ENCODE results near the gene TMA7B. TPM values are rescaled to one million over a fixed set of nuclear protein-coding genes. Genes with fewer than 3 reads are reported as not detected.

Gene TMA7B
- polyA plus RNA-seq, 1 donor, result 0.10 TPM

DNA sequence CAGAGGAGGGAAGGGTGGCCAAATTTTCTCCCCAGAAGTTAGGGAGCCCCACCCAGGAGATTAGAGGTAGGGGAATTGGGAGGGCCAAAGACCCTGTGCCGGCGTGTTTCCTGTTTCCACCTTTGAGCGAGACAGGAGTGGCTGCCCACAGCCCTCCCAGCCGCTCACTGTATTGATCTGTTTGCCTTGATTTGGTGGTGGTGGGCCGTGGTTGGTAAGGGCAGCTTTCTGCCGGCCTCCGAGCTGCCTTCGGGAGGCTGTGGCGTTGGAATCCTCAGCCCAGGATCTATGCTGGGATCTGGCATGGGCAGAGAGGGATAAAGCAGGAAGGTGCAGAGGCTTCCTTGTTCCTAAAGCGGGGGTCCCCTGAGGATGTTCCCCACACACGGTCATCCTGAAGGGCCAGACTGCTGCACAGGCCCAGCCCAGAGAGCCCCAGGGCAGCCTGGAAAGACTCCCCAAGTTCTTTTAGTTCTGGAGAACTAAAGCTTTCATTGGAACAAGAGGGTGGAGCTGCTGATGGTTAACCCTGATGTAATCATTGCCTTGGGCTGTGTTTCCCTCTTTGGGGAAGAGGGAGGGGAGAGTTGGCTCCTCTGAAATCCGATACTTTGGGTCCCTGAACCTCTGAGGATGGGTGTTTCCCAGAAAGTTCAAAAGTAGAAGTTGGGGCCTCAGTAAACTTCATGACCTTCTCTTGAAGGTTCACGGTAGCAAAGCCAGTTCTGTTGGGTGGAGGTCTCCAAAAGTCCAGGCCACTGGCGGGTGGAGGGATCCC lies 41.8 kb downstream of the TMA7B start:
- no peak for DNase-seq

DNA sequence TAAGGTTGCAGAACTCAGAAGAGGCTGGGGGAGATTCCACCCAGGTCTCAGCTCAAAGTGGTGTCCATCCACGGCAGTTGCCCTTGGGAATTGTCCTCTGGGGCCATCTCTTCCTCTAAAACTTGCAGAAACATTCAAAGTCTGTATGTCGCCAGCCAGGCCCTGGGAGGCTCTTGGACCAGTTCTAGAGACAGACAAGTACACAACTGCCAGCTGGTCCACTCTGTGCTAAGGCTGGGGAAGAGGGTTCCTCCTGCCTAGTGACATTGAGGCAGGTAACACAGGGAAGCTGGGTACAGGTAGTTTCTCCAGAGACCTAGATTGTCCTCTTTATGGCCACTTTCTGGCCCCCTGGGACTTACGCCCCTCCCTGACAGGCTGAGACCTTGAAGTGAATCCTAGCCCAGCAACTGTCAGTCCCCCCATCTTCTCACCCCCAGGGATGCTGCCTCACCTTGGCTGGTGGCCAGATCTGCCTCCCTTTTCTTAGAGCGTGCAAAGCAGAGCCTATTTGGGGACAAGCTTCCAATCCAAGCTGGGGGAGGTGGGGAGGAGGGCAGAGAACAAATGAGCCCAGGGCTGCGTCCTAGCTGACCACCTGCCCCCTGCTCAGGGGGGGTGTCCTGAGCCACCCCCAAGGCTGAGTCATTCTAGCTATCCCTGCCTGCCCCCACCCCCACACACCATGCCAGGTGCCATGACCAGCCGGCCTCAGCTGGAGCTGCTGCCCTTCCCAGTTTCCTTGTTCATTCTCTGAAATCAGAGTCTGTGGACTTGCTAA lies 42.9 kb downstream of the TMA7B start:
- DNase-seq, result no peak

DNA sequence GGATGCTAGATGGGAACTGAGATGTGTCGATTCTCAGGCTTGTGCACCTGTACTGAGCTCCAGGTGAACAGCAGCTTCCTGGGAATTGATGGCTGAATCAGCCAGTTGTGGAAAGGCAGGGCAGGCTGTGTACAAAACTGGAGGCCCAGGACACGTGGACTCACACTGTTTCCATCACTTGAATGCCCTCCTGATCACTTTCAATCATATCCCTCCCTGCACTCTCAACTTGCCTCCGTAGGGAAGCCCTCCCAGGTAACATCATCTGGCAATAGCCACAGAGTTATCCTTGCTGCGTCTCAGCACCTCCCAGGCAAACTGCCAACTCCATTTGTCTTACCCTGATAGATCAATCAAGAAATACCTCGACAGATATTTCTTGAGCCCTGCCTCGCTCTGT lies 44.6 kb downstream of the TMA7B start:
- DNase-seq, result no peak

DNA sequence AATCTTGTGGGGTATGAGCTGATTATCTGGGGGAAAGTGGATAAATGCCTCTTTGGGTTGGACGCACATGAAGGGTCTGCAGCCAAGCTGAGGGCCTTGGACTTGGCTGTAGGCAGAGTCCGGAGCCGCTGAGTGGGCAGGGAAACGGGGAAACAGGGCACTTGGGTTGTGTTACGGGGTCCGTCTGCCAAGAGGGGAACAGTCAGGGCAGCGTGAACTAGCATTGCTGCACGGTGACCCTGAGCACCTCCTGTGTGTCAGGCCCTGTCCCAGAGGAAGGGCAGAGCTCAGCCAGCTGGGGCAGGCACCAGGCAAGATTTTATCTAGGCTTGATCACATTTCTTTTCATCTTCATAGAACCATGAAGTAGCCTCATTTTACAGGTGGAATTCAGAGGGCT lies 46.4 kb downstream of the TMA7B start:
- no peak for DNase-seq

DNA sequence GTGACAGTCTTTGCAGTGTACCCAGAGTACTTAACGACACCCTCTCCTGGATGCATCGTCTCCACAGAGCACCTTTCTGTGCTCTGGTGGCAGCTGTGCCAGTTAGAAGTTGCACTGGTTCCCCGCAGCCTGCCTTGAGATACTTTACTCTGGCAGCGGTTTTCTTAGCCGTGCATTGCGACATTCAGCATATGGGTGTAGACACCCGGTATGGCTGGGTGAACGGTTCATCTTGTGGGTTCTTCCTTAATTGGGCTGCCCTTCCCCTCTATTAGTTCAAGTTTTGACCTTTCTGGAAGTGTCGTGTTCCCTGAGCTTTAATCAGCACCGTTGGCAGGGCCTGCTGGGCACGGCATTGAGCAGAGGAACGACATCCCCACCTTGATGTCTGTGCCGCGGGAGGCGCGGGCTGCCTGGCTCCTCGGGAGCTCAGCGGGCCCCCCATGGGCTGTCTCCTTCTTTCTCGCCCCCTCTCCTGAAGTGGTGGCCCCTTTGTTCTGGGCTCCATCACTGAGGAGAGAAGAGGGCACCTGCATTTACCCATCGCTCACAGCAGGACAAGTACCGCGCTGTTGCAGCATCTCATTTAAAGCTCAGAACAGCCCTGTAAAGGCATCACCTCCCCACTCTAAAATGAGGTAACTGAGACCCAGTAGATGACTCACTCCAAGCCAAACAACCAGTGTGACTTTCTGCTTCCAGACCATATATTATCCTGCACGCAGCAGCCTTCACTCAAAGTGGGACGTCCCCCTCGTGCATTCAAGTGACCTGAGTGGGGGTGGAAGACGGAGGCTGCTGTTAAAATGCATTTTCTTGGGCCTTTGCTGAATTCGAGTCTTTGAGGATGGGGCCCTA lies 47.9 kb downstream of the TMA7B start:
- DNase-seq, result no peak

DNA sequence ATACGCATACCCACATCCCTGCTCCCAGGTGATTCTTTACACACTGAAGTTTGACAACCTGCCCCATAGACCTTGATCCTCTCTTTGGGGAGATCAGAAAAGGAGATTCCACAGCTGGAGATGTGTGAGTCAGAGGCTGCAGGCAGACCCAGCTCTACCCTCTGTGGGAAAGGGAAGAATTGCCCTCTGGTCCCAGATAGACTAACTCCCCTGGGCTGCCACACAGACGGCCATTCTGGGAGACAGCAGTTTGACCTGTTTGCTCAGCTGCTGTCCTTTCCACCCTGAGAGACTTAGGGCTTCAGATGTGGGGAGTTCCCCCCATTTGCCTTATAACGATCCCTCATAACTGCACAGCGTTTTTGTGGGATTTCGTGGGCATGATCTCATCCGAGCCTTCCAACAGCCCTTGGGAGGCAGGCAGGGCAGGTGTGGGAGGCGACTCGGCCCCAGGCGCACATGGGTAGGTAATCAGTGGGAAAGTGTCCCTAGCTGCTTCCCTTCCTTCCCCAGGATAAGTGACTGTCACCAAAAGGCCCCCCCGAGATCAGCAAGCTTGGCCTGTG lies 48.6 kb downstream of the TMA7B start:
- no peak for DNase-seq

DNA sequence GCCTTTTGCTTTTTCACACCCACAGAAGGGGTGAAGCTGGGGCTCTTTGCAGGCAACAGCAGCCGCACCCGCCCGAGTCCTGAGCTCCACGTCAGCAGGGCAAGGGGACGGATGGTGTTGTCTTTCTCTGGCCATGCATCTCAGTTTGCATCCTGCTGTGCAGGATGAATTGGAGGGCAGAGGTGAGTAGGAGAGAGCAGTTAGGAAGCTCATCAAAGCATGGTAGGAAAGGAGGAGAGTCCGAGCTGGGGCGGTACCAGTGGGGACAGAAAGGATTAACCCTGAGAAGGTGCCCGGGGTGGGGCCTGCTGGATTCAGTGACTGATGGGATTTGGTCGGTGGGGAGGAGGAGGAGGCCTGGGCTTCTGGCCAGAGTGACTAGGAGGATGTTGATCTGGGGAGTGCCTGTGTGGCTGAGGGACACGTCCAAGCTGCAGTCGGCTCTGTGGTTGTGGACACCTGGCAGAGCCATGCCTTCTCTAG lies 49.1 kb downstream of the TMA7B start:
- DNase-seq, result peak; percentile 77

DNA sequence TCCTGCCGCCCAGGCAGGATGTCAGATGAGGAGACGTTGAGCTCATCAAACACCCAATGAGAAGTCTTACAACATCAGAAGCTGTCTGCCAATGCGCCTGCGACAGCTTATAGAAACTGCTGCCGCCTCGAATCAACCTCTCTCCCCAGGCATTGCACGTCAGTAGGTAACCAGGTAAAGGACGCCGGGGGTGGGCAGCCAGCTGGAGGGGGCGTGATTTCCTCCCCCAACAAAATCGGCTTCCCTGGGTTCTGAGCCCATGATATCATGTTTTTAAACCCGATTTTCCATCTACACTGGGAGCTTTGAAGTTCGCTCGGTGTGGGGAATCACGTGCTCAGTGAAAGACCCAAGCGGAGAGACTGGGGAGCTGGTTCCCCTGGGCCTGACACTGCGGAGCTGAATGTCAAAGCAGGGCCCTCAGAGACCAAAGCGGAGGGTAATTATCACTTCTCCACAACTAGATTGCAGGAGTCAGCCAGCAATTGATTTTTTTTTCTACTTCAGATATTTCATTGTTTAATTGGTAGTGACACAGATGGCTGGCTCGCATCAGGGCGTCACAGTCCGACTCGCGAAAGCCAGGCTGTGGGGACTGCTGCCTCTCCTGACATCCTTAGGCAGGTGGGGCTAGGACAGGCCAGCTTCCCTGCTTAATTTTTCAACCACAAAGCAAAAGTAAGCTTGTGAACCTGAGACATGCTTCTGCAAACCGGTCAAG lies 49.9 kb downstream of the TMA7B start:
- no peak for DNase-seq

DNA sequence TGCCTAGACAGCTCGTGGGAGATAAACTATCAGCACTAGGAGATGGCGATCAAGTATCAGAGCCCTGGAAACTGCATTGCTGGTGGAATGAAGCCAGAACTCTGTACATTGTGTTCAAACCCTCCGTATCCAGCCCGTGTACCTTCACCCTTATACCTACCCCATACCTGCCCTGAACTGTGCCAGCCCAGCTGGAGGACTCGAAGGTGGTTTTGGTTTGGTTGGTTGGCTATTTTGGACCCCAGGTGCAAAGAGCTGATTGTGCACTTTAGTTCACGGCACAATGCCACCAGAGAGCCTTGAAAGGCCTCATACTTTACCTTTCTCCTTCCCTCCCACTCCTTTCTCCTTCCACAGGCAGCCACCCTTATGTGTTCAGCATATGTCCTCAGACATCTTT lies 50.5 kb downstream of the TMA7B start:
- DNase-seq, result no peak

Other genes with a start within 250 kb of the TMA7B start
- gene ENTHD1, start 66.6 kb upstream of the TMA7B start, polyA plus RNA-seq (ENCODE audit: insufficient read length), result not detected
- 0.57 TPM for gene GRAP2, start 59.3 kb upstream of the TMA7B start, polyA plus RNA-seq (ENCODE audit: insufficient read length)
- 2.5 TPM for gene FAM83F, start 34.6 kb downstream of the TMA7B start, polyA plus RNA-seq (ENCODE audit: insufficient read length)
- gene TNRC6B, start 217.5 kb downstream of the TMA7B start, polyA plus RNA-seq (ENCODE audit: insufficient read length), result 19.3 TPM

Data from left kidney (tissue), 2 donors.